ENCODE data around the gene CD34. TPM values are rescaled to one million over a fixed set of nuclear protein-coding genes. Genes with fewer than 3 reads are reported as not detected.
"Not testable (repeated sequence)": the region's sequence is repeated elsewhere in the genome, so short reads cannot be mapped to it uniquely, and the experiment has no call there.

Gene CD34
- total RNA-seq, 1 donor from 2014 or later = 72.5 TPM

DNA sequence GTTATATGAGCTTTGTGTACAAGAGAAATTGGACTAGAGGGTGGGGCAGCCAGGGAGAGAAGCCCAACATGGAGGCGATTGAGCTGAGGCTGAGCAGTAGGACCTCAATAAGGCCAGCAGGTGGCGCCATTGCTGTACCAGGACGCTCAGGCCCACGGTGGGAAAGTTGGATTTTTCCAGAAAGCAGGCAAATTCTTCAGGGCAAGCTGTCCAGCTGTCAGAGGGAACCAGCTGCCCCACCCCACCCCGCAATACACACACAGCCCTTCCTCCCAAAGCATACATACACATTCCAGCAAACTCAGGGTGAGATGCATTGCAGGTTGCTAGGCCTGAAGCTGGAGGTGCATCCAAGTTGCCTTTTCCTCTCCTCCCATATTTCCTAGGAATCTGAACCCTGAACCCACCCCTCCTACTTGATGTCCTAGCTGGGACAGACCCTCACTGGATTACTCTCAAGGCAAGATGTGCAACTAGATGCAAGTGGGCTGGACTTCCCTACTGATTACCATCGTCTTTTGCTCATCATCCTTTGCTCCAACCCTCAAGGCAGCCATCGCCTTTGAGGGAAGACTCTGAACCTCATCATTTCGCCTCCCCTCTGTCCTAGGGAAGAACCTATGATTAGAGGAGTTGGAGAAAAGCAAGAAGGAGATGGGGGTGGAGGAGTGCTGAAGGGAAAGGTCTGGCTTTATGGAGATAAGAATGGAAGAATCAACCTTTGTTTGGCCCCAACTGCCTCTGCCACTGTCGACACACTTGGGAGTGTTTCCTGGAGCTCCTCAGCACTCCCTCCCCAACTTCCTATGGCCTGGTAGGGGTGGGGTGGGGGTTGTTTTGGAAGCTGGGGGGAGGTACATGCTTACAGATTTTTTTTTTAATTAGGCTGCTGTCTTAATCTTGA lies 25.5 kb downstream of the CD34 start:
- DNase-seq = peak; percentile 91
- intact Hi-C loops (cut with DNase I) = loop anchor here (5.0 kb wide), 1 partner anchor 37 kb away; no protein-coding TSS in a partner anchor
- ATAC-seq (ENCODE audit: poor library complexity) = peak; percentile 89

DNA sequence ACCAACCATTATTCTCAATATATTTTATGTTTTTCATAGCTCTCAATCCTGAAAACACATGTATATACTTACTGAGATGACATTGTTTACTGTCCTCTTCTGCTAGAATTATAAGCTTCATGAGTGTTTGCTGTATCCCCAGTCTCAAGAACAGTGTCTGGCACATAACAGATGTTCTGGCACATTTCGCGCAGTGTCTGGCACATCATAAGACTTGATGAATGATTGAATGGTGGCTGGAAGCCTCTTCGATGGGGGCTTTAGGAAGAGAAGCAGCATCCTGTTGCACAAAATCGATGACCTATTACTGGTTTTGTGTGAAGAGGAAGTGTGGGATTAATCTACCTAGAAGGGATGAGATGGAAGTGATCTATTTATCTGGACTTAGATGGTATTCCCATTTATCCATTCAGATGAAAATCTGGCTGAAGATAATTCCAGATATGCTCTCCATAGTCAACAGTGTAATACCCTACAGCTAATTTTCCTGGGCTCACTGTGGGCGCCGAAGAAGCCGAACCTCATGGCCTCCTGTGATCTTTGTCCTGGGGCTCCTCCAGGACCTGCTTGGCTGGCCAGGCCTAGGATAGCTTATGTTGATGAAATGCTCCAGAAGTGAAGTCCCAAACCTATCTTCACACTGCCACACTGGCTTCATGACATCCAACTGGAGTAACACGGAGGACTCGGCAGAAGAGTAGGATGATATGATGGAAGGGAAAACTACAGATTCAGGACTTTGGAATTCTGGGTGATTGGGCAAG lies 26.5 kb downstream of the CD34 start:
- DNase-seq (no peak), ATAC-seq (ENCODE audit: poor library complexity) (no peak)
- intact Hi-C loops (cut with DNase I) = loop anchor here (5.0 kb wide), 1 partner anchor 38 kb away; no protein-coding TSS in a partner anchor

DNA sequence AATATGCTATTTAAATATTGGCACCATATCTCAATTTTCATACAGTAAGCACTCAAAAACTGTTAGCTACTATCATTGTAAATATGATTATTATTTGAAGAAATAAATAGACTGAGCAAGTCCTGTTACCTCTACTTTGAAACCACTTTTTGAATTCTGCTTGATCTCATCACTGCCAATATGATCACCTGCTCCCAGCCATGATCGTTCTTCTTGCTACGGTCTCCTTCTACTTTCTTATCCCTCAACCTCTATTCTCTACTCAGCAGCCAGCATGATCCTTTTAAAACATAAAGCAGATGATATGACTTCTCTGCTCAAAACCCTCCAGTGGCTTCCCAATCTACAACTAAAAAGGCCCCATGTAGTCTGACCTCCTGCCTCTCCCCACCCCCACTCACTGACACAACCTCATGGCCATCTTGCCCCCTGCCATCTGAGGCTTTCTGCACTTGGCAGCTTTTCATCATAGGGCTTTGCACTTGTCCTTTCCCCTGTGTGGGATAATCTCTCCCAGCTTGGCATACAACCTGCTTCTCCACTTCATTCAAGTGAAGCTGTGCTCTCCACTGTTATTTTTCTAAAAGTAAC lies 27.2 kb downstream of the CD34 start:
- intact Hi-C loops (cut with DNase I) = no loop called here
- ATAC-seq (ENCODE audit: poor library complexity) = no peak
- DNase-seq = no peak

DNA sequence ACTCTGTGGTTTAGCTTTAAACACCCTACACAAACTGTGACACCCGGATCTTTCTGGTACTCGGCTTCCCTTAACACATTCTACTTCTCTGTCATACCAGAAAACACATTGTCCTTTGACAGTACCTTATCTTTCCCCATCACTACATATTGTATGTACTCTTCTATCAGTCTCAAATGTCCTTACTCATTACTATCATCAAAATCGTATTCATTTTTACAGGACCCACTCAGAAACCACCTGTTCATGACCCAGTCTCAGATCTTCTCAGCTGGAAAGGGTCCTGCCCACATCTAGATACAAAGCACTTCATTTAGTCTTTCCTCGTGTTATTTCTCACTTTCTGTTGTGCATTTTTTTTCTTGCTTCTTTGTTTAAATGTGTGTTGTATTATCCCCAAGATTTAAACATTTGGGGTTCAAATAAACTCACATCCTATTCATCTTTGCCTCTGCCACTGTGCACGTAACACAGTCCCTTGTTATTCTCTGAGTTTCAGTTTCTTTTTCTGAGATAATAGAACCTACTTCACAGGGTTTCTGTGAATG lies 27.7 kb downstream of the CD34 start:
- intact Hi-C loops (cut with DNase I) = no loop called here
- no peak for ATAC-seq (ENCODE audit: poor library complexity)
- no peak for DNase-seq

DNA sequence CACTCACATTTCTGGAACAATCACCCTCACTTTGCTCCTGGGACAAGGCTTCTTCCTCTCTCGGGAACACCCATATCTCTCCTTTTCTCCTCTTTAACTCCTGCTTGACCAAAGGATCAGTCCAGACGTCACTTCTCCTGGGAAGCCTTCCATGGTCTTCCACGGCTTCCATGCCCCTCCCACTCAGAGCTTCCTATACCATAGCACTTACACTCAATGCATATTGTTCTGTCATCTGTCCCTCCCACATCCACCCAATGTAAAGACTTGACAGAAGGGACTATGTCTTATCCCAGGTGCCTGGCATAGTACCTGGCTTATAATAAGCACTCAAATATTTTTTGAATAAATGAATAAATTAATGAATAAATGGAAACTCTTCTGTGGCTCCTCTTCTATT lies 28.2 kb downstream of the CD34 start:
- ATAC-seq (ENCODE audit: poor library complexity) (no peak), DNase-seq (no peak)
- intact Hi-C loops (cut with DNase I) = no loop called here

DNA sequence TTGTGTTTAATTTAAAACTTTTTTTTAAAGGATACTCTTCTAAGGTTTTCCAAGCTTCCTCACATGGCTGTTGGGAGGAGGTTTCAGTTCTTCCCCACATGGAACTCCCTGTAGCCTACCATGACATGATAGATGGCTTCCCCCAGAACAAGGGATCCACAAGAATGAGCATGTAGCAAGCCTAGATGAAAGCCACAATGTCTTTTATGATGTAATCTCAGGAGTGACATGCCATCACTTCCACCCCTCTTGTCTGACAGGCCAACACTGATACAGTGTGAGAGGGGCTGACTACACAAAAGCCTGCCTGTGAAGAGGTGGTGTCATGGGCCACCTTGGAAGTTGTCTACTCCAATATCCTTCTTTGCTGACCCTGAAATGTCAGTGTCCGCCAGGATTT lies 32.0 kb downstream of the CD34 start:
- ATAC-seq (ENCODE audit: poor library complexity) = no peak
- DNase-seq = no peak
- intact Hi-C loops (cut with DNase I) = no loop called here

DNA sequence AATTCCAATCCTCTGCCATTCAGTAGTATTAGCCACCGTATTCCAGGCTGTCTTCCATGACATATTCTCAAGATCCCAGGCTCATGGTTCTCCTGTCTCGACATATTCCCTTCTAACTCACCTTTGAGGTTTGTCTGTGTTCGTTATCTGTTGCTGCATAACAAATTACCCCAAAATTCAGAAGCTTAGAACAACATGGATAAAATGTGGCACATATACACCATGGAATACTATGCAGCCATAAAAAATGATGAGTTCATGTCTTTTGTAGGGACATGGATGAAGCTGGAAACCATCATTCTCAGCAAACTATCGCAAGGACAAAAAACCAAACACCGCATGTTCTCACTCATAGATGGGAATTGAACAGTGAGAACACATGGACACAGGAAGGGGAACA lies 33.0 kb downstream of the CD34 start:
- intact Hi-C loops (cut with DNase I); DNase-seq; ATAC-seq (ENCODE audit: poor library complexity): not testable (repeated sequence)

DNA sequence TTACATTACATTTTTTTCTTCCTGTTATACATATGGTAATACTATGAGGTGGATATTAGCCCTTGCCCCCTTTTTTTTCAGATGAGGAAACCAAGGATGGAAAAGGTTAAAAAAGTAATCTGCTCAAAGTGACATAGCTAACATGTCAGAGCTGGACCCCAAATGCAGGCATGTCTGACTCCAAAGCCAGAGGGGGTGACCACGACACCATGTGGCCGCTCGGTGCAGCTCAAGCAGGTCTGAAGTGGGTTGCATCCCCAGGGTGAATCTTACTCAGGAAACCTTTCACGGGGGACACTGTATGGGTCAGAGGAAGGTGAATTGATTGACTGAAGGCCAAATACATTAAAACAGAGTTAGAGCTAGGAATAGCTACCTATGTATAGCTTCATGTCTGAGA lies 34.8 kb downstream of the CD34 start:
- DNase-seq = no peak
- ATAC-seq (ENCODE audit: poor library complexity) = no peak

DNA sequence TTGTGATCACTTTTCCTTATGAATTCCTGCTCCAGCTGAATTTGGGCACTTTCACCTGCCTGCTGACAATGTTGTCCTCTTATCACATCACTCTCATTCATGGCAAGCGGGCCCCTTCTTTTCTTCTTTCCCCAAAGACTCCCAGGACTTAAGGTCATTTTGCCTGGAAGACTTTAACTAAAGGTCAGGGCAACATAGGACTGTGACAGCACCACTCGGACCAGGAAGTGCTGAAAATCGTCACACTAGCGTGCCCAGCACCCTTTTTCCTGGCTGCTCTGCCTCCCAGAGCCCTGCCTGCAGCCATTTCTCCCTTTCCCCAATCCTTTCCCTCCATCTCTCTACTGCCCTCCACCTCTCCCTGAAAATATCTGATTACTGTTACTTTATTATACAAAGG lies 35.4 kb downstream of the CD34 start:
- intact Hi-C loops (cut with DNase I) = no loop called here
- DNase-seq = no peak
- ATAC-seq (ENCODE audit: poor library complexity) = no peak

More for the DNA sequence above, 34.8 kb downstream of the CD34 start:
- intact Hi-C loops (cut with DNase I) = no loop called here

DNA sequence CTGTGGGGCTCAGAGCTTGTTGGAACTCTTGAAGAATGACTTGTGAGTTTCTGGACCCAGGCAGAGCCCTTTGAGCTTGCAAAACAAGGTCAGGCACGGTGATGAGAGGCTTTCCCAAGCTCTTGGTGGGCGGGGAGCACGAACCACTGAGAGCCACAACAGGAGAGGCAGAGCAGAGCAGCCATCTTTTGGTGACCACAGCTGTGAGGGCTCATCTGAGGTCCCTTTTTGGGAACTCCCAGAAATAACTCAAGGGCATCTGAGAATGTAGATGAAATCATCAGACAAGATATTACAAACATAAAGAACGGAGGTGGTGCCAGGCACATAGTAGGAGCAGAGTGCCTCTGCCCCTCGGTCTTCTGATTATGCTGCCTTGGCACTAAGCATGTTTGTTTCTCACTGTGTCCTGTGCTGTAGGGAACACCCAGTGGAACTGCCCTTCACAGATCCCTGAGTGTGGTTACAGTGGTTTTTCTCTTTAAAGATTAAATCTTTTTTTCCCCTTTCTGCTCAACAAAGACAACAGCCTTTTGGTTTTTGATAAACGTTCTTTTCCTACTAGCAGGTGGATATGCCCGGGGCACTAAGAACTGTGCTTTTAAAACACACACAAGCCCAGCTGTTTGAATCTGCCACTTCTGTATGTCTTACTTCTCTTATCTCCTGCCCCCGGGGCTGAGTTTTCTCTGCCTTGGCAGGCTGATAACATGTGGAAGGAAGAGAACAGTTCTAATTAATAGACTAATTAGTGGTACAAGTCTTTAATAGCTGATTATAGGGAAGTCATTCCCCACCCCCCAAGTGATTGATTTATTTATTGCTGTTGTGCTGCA lies 37.7 kb downstream of the CD34 start:
- ATAC-seq (ENCODE audit: poor library complexity) (peak; percentile 24), DNase-seq (no peak)
- intact Hi-C loops (cut with DNase I) = no loop called here

DNA sequence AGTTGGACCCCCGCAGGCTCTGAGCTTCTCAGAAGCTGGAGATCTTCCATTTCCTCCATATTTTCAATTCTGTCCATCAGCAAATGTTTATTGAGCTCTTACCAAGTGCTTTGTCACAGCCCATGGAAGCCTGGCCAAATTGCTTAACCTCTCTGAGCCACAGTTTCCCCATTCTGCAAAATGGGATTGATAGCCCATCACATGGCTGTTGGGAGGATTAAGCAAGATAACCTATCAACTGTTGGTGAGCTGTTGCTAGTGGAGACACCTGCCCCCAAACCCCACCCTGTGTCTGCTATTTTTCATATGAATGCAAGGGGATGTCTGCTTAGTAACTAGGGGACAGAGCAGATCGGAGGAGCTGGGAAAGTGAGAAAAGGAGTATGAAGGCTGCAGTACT lies 38.3 kb downstream of the CD34 start:
- intact Hi-C loops (cut with DNase I) = no loop called here
- ATAC-seq (ENCODE audit: poor library complexity) (no peak), DNase-seq (no peak)

DNA sequence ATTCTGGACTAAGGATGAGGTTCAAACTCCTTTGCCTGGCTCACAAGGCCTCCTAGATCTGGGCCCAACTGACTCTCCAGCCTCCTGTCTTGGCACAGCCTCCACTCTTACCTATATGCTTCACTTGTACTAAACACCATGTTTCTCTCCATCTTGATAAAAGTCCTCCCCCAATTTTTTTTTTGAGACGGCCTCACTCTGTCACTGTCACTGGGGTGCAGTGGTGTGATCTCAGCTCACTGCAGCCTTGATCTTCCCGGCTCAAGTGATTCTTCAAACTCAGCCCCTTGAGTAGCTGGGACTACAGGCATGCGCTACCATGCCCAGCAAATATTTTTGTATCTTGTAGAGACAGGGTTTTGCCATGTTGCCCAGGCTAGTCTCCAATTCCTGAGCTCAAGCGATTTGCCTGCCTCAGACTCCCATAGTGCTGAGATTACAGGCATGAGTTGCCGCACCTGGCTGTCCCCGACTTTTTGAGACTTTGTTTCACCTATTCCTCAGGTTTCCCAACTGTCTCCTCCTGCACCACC lies 39.7 kb downstream of the CD34 start:
- intact Hi-C loops (cut with DNase I) = no loop called here
- no peak for DNase-seq
- ATAC-seq (ENCODE audit: poor library complexity) = no peak

DNA sequence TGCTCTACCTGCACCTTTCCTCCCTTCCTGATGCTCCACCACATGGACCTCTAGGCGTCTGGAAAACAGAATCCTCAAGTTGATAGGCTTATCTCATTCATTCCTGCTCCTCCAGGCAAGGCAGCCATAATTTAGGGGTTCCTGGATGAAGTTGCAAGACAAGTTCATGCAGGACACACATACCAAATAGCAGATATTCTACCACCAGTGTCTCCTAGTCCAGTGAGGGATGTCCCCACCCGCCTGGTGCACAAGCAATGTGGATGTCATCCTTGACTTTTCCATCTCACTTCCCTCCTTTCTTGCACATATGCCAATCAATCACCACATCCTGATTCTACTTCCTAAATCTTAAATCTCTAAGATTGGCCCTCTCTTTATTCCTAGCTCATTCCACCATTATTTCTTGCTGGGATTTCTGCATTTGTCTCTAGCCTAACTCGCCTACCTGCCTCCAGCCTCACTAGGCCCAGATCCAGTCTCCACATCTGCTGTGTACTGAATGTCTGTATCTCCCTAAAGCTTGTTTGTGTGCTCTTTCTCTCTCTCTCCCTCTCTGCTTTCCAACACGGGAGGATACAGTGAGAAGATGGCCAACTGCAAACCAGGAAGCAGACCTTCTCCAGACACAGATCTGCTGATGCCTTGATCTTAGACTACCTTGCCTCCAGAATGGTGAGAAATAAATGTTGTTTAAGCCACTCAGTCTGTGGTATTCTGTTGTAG lies 40.5 kb downstream of the CD34 start:
- intact Hi-C loops (cut with DNase I) = no loop called here
- no peak for DNase-seq
- no peak for ATAC-seq (ENCODE audit: poor library complexity)

DNA sequence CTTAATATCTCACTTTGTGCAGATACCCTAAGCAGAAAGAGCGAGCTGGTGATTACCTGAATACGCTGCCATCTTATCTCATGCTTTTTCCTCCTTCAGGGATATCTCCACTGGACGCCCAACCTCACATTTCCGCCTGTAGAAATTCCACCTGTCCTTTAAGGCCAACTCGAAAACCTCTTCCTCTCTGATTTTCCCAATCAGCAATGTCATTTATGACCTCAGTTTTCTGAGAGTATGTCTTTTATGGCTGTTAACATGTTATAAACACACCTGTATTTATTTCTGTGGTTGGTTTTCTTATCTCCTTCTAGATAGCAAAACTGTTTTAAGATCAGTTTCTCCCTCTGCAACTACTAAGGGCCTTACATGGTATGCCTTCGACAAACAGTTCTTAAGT lies 41.1 kb downstream of the CD34 start:
- DNase-seq = no peak
- intact Hi-C loops (cut with DNase I) = loop anchor here (2.0 kb wide), 1 partner anchor 41 kb away; no protein-coding TSS in a partner anchor
- ATAC-seq (ENCODE audit: poor library complexity) = no peak

DNA sequence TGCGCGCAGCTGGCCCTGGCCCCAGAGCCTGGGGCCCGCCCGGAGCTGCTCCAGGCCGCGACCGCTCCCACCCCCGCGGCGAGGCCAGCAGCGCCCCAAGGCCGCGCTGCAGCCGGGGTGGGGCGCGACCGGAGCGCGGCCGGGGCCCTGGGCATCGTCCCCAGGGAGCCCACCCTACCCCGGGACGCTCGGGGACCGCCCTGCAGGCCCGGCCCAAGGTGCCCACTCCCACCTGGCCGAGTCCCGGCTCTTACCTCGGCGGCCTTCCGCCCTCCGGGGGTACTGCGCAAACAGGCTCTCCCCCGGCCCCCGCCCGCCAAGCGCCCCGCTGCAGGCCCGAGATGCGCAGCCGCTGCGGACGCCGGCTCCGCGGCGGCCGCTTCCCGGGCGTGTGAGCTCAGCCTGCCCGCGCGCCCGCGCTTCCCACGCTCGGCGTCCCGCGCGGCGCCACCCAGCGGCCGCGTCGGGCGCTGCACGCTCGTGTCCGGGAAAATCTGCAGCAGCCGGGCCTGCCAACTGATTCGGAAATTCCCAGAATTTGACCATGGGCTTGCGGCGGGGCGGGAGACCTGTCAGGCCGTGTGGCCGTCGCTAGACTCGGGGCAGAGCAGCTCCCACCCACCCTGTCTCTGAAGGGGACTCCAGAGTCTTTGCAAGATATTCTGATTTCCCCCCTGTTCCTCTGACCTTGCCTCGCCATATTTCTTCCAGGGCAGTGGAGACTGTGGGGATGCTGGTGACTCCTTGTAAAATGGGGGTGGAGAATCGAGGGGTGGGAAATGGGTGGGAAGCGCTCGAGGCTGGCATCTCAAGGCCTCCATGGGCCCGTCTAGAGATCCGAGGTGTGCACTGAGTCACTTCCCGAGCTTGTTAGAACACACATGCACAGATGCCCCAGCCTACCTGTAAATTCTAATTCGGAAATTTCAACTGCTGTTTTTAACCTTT lies 41.9 kb downstream of the CD34 start:
- intact Hi-C loops (cut with DNase I) = loop anchor here (2.0 kb wide), 1 partner anchor 40 kb away; no protein-coding TSS in a partner anchor
- DNase-seq = peak; percentile 91
- ATAC-seq (ENCODE audit: poor library complexity) = peak; percentile 70

DNA sequence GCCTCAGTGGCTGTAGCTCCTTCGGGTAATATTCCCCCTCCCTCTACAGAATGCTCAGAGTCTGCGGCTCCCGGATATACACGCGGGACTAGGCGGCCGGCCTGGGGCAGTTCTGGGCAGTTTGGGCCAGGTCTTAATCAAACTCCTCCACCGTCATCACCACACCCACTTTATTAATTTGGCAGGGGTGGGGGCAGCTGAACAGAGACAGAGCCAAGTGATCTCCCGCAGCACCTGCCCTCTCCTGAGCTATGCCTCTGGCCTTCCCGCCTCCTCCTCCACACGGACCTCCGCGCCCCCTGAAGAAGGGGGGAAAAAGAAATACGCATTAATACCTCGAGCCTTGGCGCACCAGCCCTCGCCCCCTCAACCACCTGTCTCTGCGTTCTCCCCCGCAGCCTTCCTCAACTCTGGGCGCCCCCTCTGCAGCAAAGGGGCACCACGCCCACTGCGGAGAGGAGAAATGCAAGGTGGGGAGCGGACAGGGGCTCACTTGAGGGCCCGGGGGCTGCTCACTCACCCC lies 42.6 kb downstream of the CD34 start:
- intact Hi-C loops (cut with DNase I) = loop anchor here (2.0 kb wide), 1 partner anchor 40 kb away; no protein-coding TSS in a partner anchor
- peak; percentile 32 for ATAC-seq (ENCODE audit: poor library complexity)
- no peak for DNase-seq
